Testis (tissue), 3 donors: ENCODE measurements around the gene ZNF136. TPM values are rescaled to one million over a fixed set of nuclear protein-coding genes. Genes with fewer than 3 reads are reported as not detected.
A peak's percentile ranks its signal among the peaks of the same experiment; 100 is the strongest.

Experiments
- DNase-seq: peaks from one replicate; pipeline ENCODE4 v3.0.0-alpha.2; 2019
- H3K27ac ChIP-seq, 2 donors: fragments of 200-600 bp; sonication (generic); one replicate each; pipeline ENCODE4 v1.5.1; 2019
- H3K27me3 ChIP-seq: fragments of 200-600 bp; sonication (generic); one replicate; pipeline ENCODE4 v1.5.1; 2019
- H3K36me3 ChIP-seq: fragments of 200-600 bp; sonication (generic); one replicate; pipeline ENCODE4 v1.5.1; 2017; ENCODE audit warnings: low read depth; ENCODE audit errors: missing control alignments
- H3K4me1 ChIP-seq: fragments of 200-600 bp; sonication (generic); one replicate; pipeline ENCODE4 v1.5.1; 2019
- H3K4me3 ChIP-seq, 2 donors: fragments of 200-600 bp; sonication (generic); one replicate each; pipeline ENCODE4 v1.5.1; 2017 to 2019
- H3K9me3 ChIP-seq: fragments of 200-600 bp; sonication (generic); one replicate; pipeline ENCODE4 v1.5.1; 2017
- POLR2A ChIP-seq: fragments of 450-650 bp; IDR thresholded peaks from one replicate; pipeline ENCODE4 v1.6.1; 2017; ENCODE audit warnings: antibody characterized with exemption, mild to moderate bottlenecking, moderate library complexity
- WGBS, 2 donors: methylation state at CpG; one replicate each; pipeline ENCODE4 v1.1.5; 2018; 5-methylcytosine and 5-hydroxymethylcytosine counted together
- intact Hi-C: fragments of 100-400 bp; cut with DNase I; formaldehyde crosslinking; loops from one replicate; pipeline ENCODE4 v1.15.1; 2023; ENCODE audit warnings: low total_unique reads
- polyA plus RNA-seq: library from polyadenylated mRNA; stranded (reverse); fragments of 350-450 nt; fragmentation: Illumina TruSeq; extraction: RNeasy Lipid Tissue Mini Kit (QIAGEN cat#74804); gene quantifications from one replicate; pipeline ENCODE4 v1.2.3, GENCODE V29; 2014; ENCODE audit warnings: low read depth, low replicate concordance; ENCODE audit not compliant: insufficient read depth
- total RNA-seq, 2 donors: library from RNA; depleted of rRNA; stranded (reverse); fragments of >200 nt; gene quantifications; one replicate each; pipeline ENCODE4 v1.2.3, GENCODE V29; 2016
- TF ChIP-seq, protein P1 (sequence below), 3 experiments: fragments of 450-650 bp in 2 of 3; fragments of 200-600 bp in 1 of 3; sonication (generic) in 1 of 3; IDR thresholded peaks; one replicate each; pipeline ENCODE4 v1.5.1; 2016 to 2019; ENCODE audit warnings: antibody characterized with exemption in 3 of 3, mild to moderate bottlenecking in 2 of 3, moderate library complexity in 1 of 3

Gene ZNF136
- total and polyA plus RNA-seq, 3 donors from 2014 or later, result 7.9 to 18.7 (median 14.6) TPM

DNA sequence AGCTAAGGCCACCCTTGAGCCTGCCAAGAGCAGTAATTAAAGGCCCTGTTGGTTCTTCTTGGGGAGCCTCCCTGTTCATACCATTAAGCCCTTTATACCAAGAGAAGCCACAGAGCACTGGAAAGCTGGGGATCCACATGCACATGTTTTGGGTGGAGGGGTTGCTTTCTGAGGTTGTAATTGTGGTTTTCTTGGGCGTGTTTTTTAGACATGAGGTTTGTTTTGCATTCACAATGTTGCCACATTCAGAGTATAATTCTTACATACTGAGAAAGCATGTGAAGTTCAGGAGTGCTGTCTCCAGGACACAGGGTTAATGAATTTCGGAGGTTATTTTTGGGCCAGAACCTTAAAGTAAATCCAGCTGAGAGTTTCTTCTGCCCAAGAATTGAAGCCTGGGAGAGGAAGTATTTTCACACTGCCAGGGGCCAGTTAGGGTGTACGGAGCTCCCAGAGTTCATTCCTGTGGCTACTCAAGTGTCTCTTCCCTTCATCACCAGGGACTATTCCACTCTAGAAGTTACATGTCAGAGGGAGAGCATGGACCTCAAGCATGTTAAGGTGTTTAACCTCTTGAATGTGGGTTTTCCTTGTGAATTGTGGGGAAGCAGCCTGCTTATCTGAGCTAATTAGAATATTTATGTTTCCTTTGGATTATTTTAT, 37.0 kb downstream of the ZNF136 start:
- H3K36me3 ChIP-seq, result no peaks in the 10 kb centered on the region
- no peaks in the 10 kb centered on the region for H3K27me3 ChIP-seq
- intact Hi-C loops, result no loop called here
- H3K4me1 ChIP-seq, result no peaks in the 10 kb centered on the region
- TF ChIP-seq, protein P1, sequence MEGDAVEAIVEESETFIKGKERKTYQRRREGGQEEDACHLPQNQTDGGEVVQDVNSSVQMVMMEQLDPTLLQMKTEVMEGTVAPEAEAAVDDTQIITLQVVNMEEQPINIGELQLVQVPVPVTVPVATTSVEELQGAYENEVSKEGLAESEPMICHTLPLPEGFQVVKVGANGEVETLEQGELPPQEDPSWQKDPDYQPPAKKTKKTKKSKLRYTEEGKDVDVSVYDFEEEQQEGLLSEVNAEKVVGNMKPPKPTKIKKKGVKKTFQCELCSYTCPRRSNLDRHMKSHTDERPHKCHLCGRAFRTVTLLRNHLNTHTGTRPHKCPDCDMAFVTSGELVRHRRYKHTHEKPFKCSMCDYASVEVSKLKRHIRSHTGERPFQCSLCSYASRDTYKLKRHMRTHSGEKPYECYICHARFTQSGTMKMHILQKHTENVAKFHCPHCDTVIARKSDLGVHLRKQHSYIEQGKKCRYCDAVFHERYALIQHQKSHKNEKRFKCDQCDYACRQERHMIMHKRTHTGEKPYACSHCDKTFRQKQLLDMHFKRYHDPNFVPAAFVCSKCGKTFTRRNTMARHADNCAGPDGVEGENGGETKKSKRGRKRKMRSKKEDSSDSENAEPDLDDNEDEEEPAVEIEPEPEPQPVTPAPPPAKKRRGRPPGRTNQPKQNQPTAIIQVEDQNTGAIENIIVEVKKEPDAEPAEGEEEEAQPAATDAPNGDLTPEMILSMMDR (IDR thresholded peaks at IDR 0.05), result no peak
- no peak for TF ChIP-seq POLR2A
- 71 to 85% methylated on average over 3 of the region's 3 CpGs for WGBS, 2 donors
- no peaks in the 10 kb centered on the region for H3K9me3 ChIP-seq
- DNase-seq, result no peak
- H3K4me3 ChIP-seq, result no peak overlapping the region
- H3K27ac ChIP-seq, result no peak overlapping the region

- WGBS, 2 donors, result 55 to 70% methylated on average over 4 of the region's 4 CpGs
- intact Hi-C loops, result no loop called here
Measured at GRCh38 chr19:12202250-12202649, 39.4 kb downstream of the ZNF136 start.

GRCh38 chr19:12205296-12205695, 42.4 kb downstream of the ZNF136 start:
- Histone ChIP-seq H3K27me3 (no peaks in the 10 kb centered on the region), H3K27ac (no peak overlapping the region), H3K36me3 (no peaks in the 10 kb centered on the region), H3K4me1 (no peaks in the 10 kb centered on the region), H3K4me3 (no peak overlapping the region), H3K9me3 (no peaks in the 10 kb centered on the region)
- WGBS, 2 donors, result 96 to 97% methylated on average over 4 of the region's 4 CpGs
- DNase-seq, result no peak
- no peak for TF ChIP-seq POLR2A
- TF ChIP-seq, protein P1 (IDR thresholded peaks at IDR 0.05), result no peak
- intact Hi-C loops, result no loop called here

More at GRCh38 chr19:12202250-12202649, 39.4 kb downstream of the ZNF136 start:
- Histone ChIP-seq H3K27me3 (no peaks in the 10 kb centered on the region), H3K4me3 (no peak overlapping the region), H3K36me3 (no peaks in the 10 kb centered on the region), H3K27ac (no peak overlapping the region), H3K4me1 (no peaks in the 10 kb centered on the region), H3K9me3 (no peaks in the 10 kb centered on the region)
- no peak for TF ChIP-seq POLR2A
- TF ChIP-seq, protein P1 (IDR thresholded peaks at IDR 0.05), result no peak
- DNase-seq, result peak; percentile 44

DNA sequence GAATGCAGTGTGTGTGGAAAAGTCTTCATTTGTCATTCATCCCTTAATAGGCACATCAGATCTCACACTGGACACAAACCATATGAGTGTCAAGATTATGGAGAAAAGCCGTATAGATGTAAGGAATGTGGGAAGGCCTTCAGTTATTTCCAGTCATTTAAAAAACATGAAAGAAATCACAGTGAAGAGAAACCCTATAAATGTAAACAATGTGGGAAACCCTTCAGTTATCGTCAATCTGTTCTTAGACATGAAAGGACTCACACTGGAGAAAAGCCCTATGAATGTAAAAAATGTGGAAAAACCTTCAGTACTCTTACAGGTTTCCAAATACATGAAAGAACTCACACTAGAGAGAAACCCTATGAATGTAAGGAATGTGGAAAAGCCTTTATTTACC, 45.3 kb downstream of the ZNF136 start:
- Histone ChIP-seq H3K27ac (no peak overlapping the region), H3K4me3 (no peak overlapping the region), H3K27me3 (no peaks in the 10 kb centered on the region), H3K4me1 (no peaks in the 10 kb centered on the region), H3K9me3 (no peaks in the 10 kb centered on the region), H3K36me3 (no peaks in the 10 kb centered on the region)
- intact Hi-C loops, result no loop called here
- WGBS, 2 donors, result 94% methylated on average over 2 of the region's 2 CpGs
- DNase-seq, result no peak
- TF ChIP-seq POLR2A, result no peak
- TF ChIP-seq, protein P1 (IDR thresholded peaks at IDR 0.05), result no peak

- no peak for DNase-seq
- H3K36me3 ChIP-seq, result no peaks in the 10 kb centered on the region
- intact Hi-C loops, result no loop called here
- H3K27ac ChIP-seq, result no peak overlapping the region
- H3K4me1 ChIP-seq, result no peaks in the 10 kb centered on the region
- no peaks in the 10 kb centered on the region for H3K27me3 ChIP-seq
- no peaks in the 10 kb centered on the region for H3K9me3 ChIP-seq
- TF ChIP-seq POLR2A, result no peak
- TF ChIP-seq, protein P1 (IDR thresholded peaks at IDR 0.05), result no peak
- H3K4me3 ChIP-seq, result no peak overlapping the region
Measured at GRCh38 chr19:12217332-12217731, 54.4 kb downstream of the ZNF136 start.
